B cell (primary cell): Measurements from ENCODE around the gene TFG. TPM values are rescaled to one million over a fixed set of nuclear protein-coding genes. Genes with fewer than 3 reads are reported as not detected.

Experiments used
- ATAC-seq: fragments of 200-7000 bp; cut with Tn5 transposase; one replicate; pipeline ENCODE4 v1.10.0; 2021; ENCODE audit warnings: low read depth, mild to moderate bottlenecking, moderate number of reproducible peaks, moderate library complexity
- CTCF ChIA-PET: fragments of 350-600 bp; sonication (Branson Sonifier 250); formaldehyde crosslinking; loops from one replicate; lab custom pipeline; 2021; ENCODE audit warnings: antibody characterized with exemption, inconsistent platforms; lab: Charles Lee
- POLR2A ChIA-PET: fragments of 350-600 bp; sonication (Branson Sonifier 250); formaldehyde crosslinking; loops from one replicate; lab custom pipeline; 2021; ENCODE audit warnings: antibody characterized with exemption; lab: Charles Lee
- DNase-seq: peaks from one replicate; pipeline ENCODE4 v3.0.0; 2013
- H2AFZ ChIP-seq: 2 replicates; pipeline ENCODE4 v1.6.1; 2012; ENCODE audit warnings: mild to moderate bottlenecking, low read depth, low read length; ENCODE audit not compliant: insufficient read depth, poor library complexity, severe bottlenecking
- H3K27ac ChIP-seq, 2 donors: 1 replicate in 1 of 2; 2 replicates in 1 of 2; pipeline ENCODE4 v1.5.1; 2012 to 2013; ENCODE audit warnings: low read length in 2 of 2, mild to moderate bottlenecking in 2 of 2, moderate library complexity in 1 of 2
- H3K27me3 ChIP-seq, 4 experiments: fragments of 200-600 bp in 1 of 4; sonication (generic) in 1 of 4; replicated peaks in 1 of 4; 1 replicate in 2 of 4; 2 replicates in 2 of 4; pipeline versions ENCODE4 v1.6.1 to v1.7.0; 2013 to 2016; ENCODE audit warnings: low read length in 3 of 4, mild to moderate bottlenecking in 2 of 4, mixed read lengths in 1 of 4, moderate library complexity in 1 of 4; ENCODE audit not compliant: insufficient read depth in 4 of 4, control insufficient read depth in 3 of 4; ENCODE audit errors: control extremely low read depth in 1 of 4
- H3K36me3 ChIP-seq, 2 experiments: replicated peaks in 1 of 2; 1 replicate in 1 of 2; 2 replicates in 1 of 2; pipeline versions ENCODE4 v1.6.1 to v1.7.1; 2013; ENCODE audit warnings: low read length in 1 of 2; ENCODE audit not compliant: insufficient read depth in 2 of 2, control insufficient read depth in 1 of 2; ENCODE audit errors: control extremely low read depth in 1 of 2, extremely low read depth in 1 of 2
- H3K4me1 ChIP-seq, 2 donors: fragments of 200-600 bp in 1 of 2; sonication (generic) in 1 of 2; 1 replicate in 1 of 2; 2 replicates in 1 of 2; pipeline versions ENCODE4 v1.5.1 to v1.6.1; 2013 to 2017; ENCODE audit warnings: low read length in 2 of 2; ENCODE audit not compliant: control insufficient read depth in 2 of 2, insufficient read depth in 2 of 2
- H3K4me2 ChIP-seq: replicated peaks from 2 replicates; pipeline ENCODE3; 2012; ENCODE audit warnings: mild to moderate bottlenecking, low read depth, low read length; ENCODE audit not compliant: poor library complexity, severe bottlenecking
- H3K4me3 ChIP-seq, 5 experiments: fragments of 200-600 bp in 1 of 5; sonication (generic) in 1 of 5; 1 replicate in 3 of 5; 2 replicates in 2 of 5; pipeline versions ENCODE4 v1.5.1 to v1.7.0; 2011 to 2016; ENCODE audit warnings: low read length in 4 of 5, mild to moderate bottlenecking in 4 of 5, low read depth in 2 of 5, control low read depth in 1 of 5, moderate library complexity in 1 of 5; ENCODE audit not compliant: insufficient read depth in 1 of 5; ENCODE audit errors: control extremely low read depth in 1 of 5, extremely low read depth in 1 of 5
- H3K79me2 ChIP-seq: fragments of 200-600 bp; sonication (generic); one replicate; pipeline ENCODE4 v1.6.0; 2016; ENCODE audit warnings: low read length; ENCODE audit not compliant: control insufficient read depth, insufficient read depth
- H3K9ac ChIP-seq: fragments of 200-600 bp; sonication (generic); 2 replicates; pipeline ENCODE4 v1.6.1; 2017; ENCODE audit warnings: mild to moderate bottlenecking, low read length, moderate library complexity
- H3K9me3 ChIP-seq, 3 donors: one replicate each; pipeline versions ENCODE4 v1.6.1 to v1.7.1; 2013; ENCODE audit warnings: low read length in 2 of 3; ENCODE audit not compliant: control insufficient read depth in 2 of 3, insufficient read depth in 1 of 3; ENCODE audit errors: control extremely low read depth in 1 of 3
- H4K20me1 ChIP-seq: 2 replicates; pipeline ENCODE4 v1.6.0; 2012; ENCODE audit warnings: mild to moderate bottlenecking, low read length; ENCODE audit not compliant: insufficient read depth, control insufficient read depth, poor library complexity, severe bottlenecking
- H3K27ac Mint-ChIP-seq: one replicate; pipeline ENCODE4 v1.8.0; 2021; ENCODE audit warnings: mixed read lengths
- H3K27me3 Mint-ChIP-seq: one replicate; pipeline ENCODE4 v1.8.0; 2021; ENCODE audit warnings: mixed read lengths
- H3K4me1 Mint-ChIP-seq: one replicate; pipeline ENCODE4 v1.8.0; 2021; ENCODE audit warnings: mixed read lengths
- H3K4me3 Mint-ChIP-seq: one replicate; pipeline ENCODE4 v1.8.0; 2021; ENCODE audit warnings: mixed read lengths
- H3K9me3 Mint-ChIP-seq: one replicate; pipeline ENCODE4 v1.8.0; 2022; ENCODE audit warnings: mixed read lengths; ENCODE audit not compliant: insufficient read depth
- EZH2 ChIP-seq: IDR thresholded peaks from 2 replicates; pipeline ENCODE4 v1.6.1; 2012; ENCODE audit warnings: borderline replicate concordance, low read depth, mild to moderate bottlenecking, moderate library complexity, low read length; ENCODE audit not compliant: insufficient read depth, poor library complexity, severe bottlenecking
- WGBS: methylation state at CpG from one replicate; pipeline ENCODE4 v1.1.5; 2013; ENCODE audit warnings: missing lambda C conversion rate; ENCODE audit not compliant: insufficient coverage; 5-methylcytosine and 5-hydroxymethylcytosine counted together
- intact Hi-C: fragments of 100-400 bp; cut with micrococcal nuclease; formaldehyde crosslinking; loops from one replicate; pipeline ENCODE4 v1.10.0; 2022
- polyA plus RNA-seq: library from polyadenylated mRNA; depleted of rRNA; stranded (reverse); fragments of >200 nt; gene quantifications from 2 replicates; pipeline ENCODE4 v1.2.3, GENCODE V29; 2012
- total RNA-seq, 2 donors: library from RNA; stranded (reverse); fragments of 120-200 nt in 1 of 2; gene quantifications; 1 replicate in 1 of 2; 2 replicates in 1 of 2; pipeline versions ENCODE4 v1.2.3 to v1.2.4, GENCODE V29; 2013 to 2022
- TF ChIP-seq, protein P1 (sequence below): fragments of 200-600 bp; IDR thresholded peaks from one replicate; pipeline ENCODE4 v1.8.0; 2022; ENCODE audit warnings: antibody characterized with exemption, mild to moderate bottlenecking

The TFG gene
- total and polyA plus RNA-seq, 2 donors (not counting 1 experiment from before 2014, with no cell fraction given), result 40.3 to 44.0 TPM

DNA sequence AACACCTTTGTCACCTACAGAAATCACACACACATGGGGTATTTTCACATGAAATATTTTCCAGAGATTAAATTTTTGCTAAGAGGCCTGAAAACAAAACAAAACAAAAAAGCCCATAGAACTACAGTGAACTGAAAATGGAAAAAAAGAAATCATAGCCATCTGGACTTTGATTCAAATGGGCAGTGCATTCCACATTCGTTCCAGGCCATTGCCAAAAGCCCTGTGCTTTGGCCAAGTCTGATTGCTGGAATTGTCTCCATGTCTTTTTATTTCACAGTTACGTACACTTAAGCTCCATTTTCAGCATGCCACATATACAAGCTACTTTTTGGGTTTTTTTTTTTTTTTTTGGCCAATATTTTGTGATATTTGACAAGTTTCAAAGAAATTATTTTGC, 47.1 kb downstream of the TFG start:
- H3K27ac Mint-ChIP-seq, result no peak overlapping the region
- ChIA-PET CTCF (no interaction called here), POLR2A (no interaction called here)
- H3K27me3 Mint-ChIP-seq, result no peaks in the 10 kb centered on the region
- H3K9me3 Mint-ChIP-seq, result no peaks in the 10 kb centered on the region
- DNase-seq (no peak), ATAC-seq (no peak)
- WGBS, result 100% methylated on average over 1 of the region's 2 CpGs
- Histone ChIP-seq H3K79me2 (no peaks in the 10 kb centered on the region), H2AFZ (no peak overlapping the region), H3K4me2 (no peak overlapping the region), H3K36me3 (peaks cover 0 to 7% of the 10 kb centered on the region in 2 experiments), H3K9me3 (no peaks in the 10 kb centered on the region), H3K4me3 (no peak overlapping the region), H3K4me1 (no peaks in the 10 kb centered on the region), H3K27ac (no peak overlapping the region), H3K9ac (no peak overlapping the region), H3K27me3 (no peaks in the 10 kb centered on the region), H4K20me1 (no peaks in the 10 kb centered on the region)
- H3K4me1 Mint-ChIP-seq, result peaks cover 3% of the 10 kb centered on the region
- TF ChIP-seq, protein P1, sequence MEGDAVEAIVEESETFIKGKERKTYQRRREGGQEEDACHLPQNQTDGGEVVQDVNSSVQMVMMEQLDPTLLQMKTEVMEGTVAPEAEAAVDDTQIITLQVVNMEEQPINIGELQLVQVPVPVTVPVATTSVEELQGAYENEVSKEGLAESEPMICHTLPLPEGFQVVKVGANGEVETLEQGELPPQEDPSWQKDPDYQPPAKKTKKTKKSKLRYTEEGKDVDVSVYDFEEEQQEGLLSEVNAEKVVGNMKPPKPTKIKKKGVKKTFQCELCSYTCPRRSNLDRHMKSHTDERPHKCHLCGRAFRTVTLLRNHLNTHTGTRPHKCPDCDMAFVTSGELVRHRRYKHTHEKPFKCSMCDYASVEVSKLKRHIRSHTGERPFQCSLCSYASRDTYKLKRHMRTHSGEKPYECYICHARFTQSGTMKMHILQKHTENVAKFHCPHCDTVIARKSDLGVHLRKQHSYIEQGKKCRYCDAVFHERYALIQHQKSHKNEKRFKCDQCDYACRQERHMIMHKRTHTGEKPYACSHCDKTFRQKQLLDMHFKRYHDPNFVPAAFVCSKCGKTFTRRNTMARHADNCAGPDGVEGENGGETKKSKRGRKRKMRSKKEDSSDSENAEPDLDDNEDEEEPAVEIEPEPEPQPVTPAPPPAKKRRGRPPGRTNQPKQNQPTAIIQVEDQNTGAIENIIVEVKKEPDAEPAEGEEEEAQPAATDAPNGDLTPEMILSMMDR, result no peak
- TF ChIP-seq EZH2, result no peak
- intact Hi-C loops, result no loop called here
- no peak overlapping the region for H3K4me3 Mint-ChIP-seq

- Histone ChIP-seq H3K9me3 (no peaks in the 10 kb centered on the region), H3K4me2 (no peak overlapping the region), H3K36me3 (no peaks in the 10 kb centered on the region), H3K4me1 (no peaks in the 10 kb centered on the region), H2AFZ (no peak overlapping the region), H3K9ac (no peak overlapping the region), H3K27ac (no peak overlapping the region), H4K20me1 (no peaks in the 10 kb centered on the region), H3K79me2 (no peaks in the 10 kb centered on the region), H3K27me3 (no peaks in the 10 kb centered on the region), H3K4me3 (no peak overlapping the region)
- intact Hi-C loops, result no loop called here
- H3K4me1 Mint-ChIP-seq, result peaks cover 3% of the 10 kb centered on the region
- WGBS, result 17% methylated on average over 1 of the region's 3 CpGs
- ChIA-PET CTCF (no interaction called here), POLR2A (no interaction called here)
- no peak for ATAC-seq
- H3K4me3 Mint-ChIP-seq, result no peak overlapping the region
- no peaks in the 10 kb centered on the region for H3K9me3 Mint-ChIP-seq
- H3K27ac Mint-ChIP-seq, result no peak overlapping the region
- TF ChIP-seq, protein P1, result no peak
- no peak for TF ChIP-seq EZH2
- H3K27me3 Mint-ChIP-seq, result no peaks in the 10 kb centered on the region
- DNase-seq, result no peak
These were observed 49.9 kb downstream of the TFG start for GRCh38 chr3:100759159-100759558.
